ENCODE results near the gene C12orf76.

C12orf76 gene

DNA sequence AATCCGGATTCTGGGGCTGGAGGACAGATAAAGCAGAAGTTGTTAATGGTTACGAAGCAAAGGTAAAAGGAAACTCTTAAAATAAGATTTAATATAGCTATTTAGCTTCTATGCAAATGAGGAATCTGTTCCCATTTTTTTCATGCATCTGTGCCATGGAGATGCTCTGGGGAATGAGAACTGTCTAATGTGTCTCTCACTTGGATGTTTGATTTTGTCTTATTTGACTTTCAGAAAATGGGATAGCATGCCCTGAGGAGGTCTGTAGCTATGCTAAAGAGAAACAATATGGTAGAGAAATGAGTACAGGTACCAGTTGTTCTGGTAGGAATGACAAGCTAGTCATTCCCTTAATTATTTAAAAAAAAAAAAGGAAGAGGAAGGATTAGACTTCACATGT is 24.3 kb downstream of the C12orf76 start:
- Histone ChIP-seq H3K18ac (ENCODE audit: low read length) (no peak overlapping the region), H3K4ac (ENCODE audit: low read depth, low read length) (no peak overlapping the region), H3K27ac (ENCODE audit: low read depth, low read length) (no peak overlapping the region), H3K9ac (ENCODE audit: low read length) (no peak overlapping the region), H3K56ac (ENCODE audit: low read length) (no peak overlapping the region), H2BK5ac (ENCODE audit: low read length) (no peak overlapping the region), H3K36me3 (ENCODE audit: control insufficient read depth, insufficient read depth, low read length) (peaks cover 1% of the 10 kb centered on the region), H2BK120ac (ENCODE audit: low read depth, low read length) (no peak overlapping the region), H3K23ac (ENCODE audit: low read length) (no peak overlapping the region), H3K4me2 (ENCODE audit: low read length) (no peak overlapping the region), H3K79me1 (ENCODE audit: low read length) (no peaks in the 10 kb centered on the region), H3K27me3 (ENCODE audit: insufficient read depth, low read length, poor library complexity) (no peaks in the 10 kb centered on the region), H3K4me1 (ENCODE audit: control insufficient read depth, low read depth, low read length) (no peaks in the 10 kb centered on the region), H2AK5ac (ENCODE audit: low read length) (no peak overlapping the region), H3K79me2 (ENCODE audit: control insufficient read depth, insufficient read depth, low read length) (no peaks in the 10 kb centered on the region), H4K5ac (ENCODE audit: low read length) (no peak overlapping the region), H2BK15ac (replicated peaks; ENCODE audit: low read depth) (no peak overlapping the region), H4K8ac (ENCODE audit: low read depth, low read length) (no peak overlapping the region), H3K4me3 (ENCODE audit: low read length) (no peak overlapping the region)
- no CpG with 5 or more reads among the region's 2 CpGs for WGBS (ENCODE audit: extremely low coverage, insufficient coverage, low lambda C conversion rate)
- DNase-seq: no peak

DNA sequence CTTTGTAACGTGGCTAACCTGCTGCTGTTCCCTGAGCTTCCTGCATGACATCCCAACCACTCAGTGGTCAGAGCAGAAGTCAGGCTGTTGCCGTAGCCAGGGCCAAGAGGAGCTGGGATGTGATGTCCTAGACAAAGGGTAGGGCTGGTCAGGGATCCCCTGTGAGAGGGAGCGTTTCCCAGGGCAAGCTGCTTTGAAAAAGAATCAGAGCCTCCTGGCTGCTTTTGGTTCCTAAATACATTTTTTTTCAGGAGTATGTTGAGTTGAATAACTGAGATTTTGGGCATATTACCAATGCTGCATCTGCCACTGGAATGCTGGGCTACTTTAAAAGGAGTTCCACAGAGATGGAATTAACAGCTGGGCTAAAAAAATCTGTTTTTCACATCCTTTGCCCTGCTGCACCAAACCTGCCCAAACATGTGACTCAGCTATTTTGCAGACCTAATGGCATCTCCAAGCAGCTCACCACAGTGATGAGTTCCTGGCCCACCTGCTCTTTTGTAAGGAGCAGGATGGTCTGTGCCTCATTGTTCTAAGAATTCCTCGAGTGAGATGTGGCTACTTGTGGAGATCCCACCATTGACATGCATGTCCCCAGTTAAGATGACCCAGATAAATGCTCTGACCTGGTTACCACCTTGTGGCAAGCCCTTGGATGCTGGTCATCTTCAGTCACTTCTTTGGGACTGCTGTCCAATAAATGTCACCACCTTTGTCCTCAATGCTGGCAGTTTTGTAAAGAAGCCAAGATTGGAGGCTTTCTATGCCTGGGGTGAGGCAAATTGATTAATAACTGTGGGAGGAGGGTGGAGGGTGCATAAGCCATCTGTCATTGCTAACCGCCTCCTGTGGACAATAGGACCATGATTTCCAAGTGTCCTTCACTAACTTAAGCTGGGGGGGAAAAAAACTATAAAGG is 25.0 kb downstream of the C12orf76 start:
- Histone ChIP-seq H2BK5ac (ENCODE audit: low read length) (no peak overlapping the region), H2BK15ac (replicated peaks; ENCODE audit: low read depth) (no peak overlapping the region), H3K79me2 (ENCODE audit: control insufficient read depth, insufficient read depth, low read length) (no peaks in the 10 kb centered on the region), H3K4me2 (ENCODE audit: low read length) (no peak overlapping the region), H3K4me1 (ENCODE audit: control insufficient read depth, low read depth, low read length) (no peaks in the 10 kb centered on the region), H4K5ac (ENCODE audit: low read length) (no peak overlapping the region), H3K18ac (ENCODE audit: low read length) (no peak overlapping the region), H3K4me3 (ENCODE audit: low read length) (no peak overlapping the region), H3K9ac (ENCODE audit: low read length) (no peak overlapping the region), H2AK5ac (ENCODE audit: low read length) (no peak overlapping the region), H3K27me3 (ENCODE audit: insufficient read depth, low read length, poor library complexity) (no peaks in the 10 kb centered on the region), H3K56ac (ENCODE audit: low read length) (no peak overlapping the region), H3K27ac (ENCODE audit: low read depth, low read length) (no peak overlapping the region), H2BK120ac (ENCODE audit: low read depth, low read length) (no peak overlapping the region), H4K8ac (ENCODE audit: low read depth, low read length) (no peak overlapping the region), H3K4ac (ENCODE audit: low read depth, low read length) (no peak overlapping the region), H3K79me1 (ENCODE audit: low read length) (no peaks in the 10 kb centered on the region), H3K36me3 (ENCODE audit: control insufficient read depth, insufficient read depth, low read length) (peaks cover 1% of the 10 kb centered on the region), H3K23ac (ENCODE audit: low read length) (no peak overlapping the region)
- no peak for DNase-seq
- no CpG with 5 or more reads among the region's 5 CpGs for WGBS (ENCODE audit: extremely low coverage, insufficient coverage, low lambda C conversion rate)

GRCh38 chr12:110020956-110021355 is 27.4 kb downstream of the C12orf76 start:
- H2BK5ac ChIP-seq (ENCODE audit: low read length): no peak overlapping the region
- no peaks in the 10 kb centered on the region for H3K4me1 ChIP-seq (ENCODE audit: control insufficient read depth, low read depth, low read length)
- no peak overlapping the region for H3K4me2 ChIP-seq (ENCODE audit: low read length)
- no peaks in the 10 kb centered on the region for H3K79me1 ChIP-seq (ENCODE audit: low read length)
- H3K23ac ChIP-seq (ENCODE audit: low read length): no peak overlapping the region
- no peaks in the 10 kb centered on the region for H3K27me3 ChIP-seq (ENCODE audit: insufficient read depth, low read length, poor library complexity)
- no CpG with 5 or more reads among the region's 4 CpGs for WGBS (ENCODE audit: extremely low coverage, insufficient coverage, low lambda C conversion rate)
- no peak overlapping the region for H4K8ac ChIP-seq (ENCODE audit: low read depth, low read length)
- no peaks in the 10 kb centered on the region for H3K79me2 ChIP-seq (ENCODE audit: control insufficient read depth, insufficient read depth, low read length)
- H3K4ac ChIP-seq (ENCODE audit: low read depth, low read length): no peak overlapping the region
- no peak overlapping the region for H3K4me3 ChIP-seq (ENCODE audit: low read length)
- no peak overlapping the region for H2AK5ac ChIP-seq (ENCODE audit: low read length)
- no peak overlapping the region for H3K9ac ChIP-seq (ENCODE audit: low read length)
- DNase-seq: no peak
- H4K5ac ChIP-seq (ENCODE audit: low read length): no peak overlapping the region
- H3K27ac ChIP-seq (ENCODE audit: low read depth, low read length): no peak overlapping the region
- H2BK120ac ChIP-seq (ENCODE audit: low read depth, low read length): no peak overlapping the region
- peaks cover 1% of the 10 kb centered on the region for H3K36me3 ChIP-seq (ENCODE audit: control insufficient read depth, insufficient read depth, low read length)
- no peak overlapping the region for H3K56ac ChIP-seq (ENCODE audit: low read length)
- no peak overlapping the region for H2BK15ac ChIP-seq (replicated peaks; ENCODE audit: low read depth)
- H3K18ac ChIP-seq (ENCODE audit: low read length): no peak overlapping the region

GRCh38 chr12:110015132-110015531 is 33.2 kb downstream of the C12orf76 start:
- H3K4me3 ChIP-seq (ENCODE audit: low read length): no peak overlapping the region
- no peak overlapping the region for H3K9ac ChIP-seq (ENCODE audit: low read length)
- H3K4ac ChIP-seq (ENCODE audit: low read depth, low read length): no peak overlapping the region
- no peak overlapping the region for H4K5ac ChIP-seq (ENCODE audit: low read length)
- no peak overlapping the region for H3K56ac ChIP-seq (ENCODE audit: low read length)
- H3K79me2 ChIP-seq (ENCODE audit: control insufficient read depth, insufficient read depth, low read length): no peaks in the 10 kb centered on the region
- no peak overlapping the region for H2AK5ac ChIP-seq (ENCODE audit: low read length)
- peaks cover 2% of the 10 kb centered on the region for H3K79me1 ChIP-seq (ENCODE audit: low read length)
- H4K8ac ChIP-seq (ENCODE audit: low read depth, low read length): no peak overlapping the region
- H3K4me1 ChIP-seq (ENCODE audit: control insufficient read depth, low read depth, low read length): no peaks in the 10 kb centered on the region
- no CpG with 5 or more reads among the region's 2 CpGs for WGBS (ENCODE audit: extremely low coverage, insufficient coverage, low lambda C conversion rate)
- no peak overlapping the region for H3K23ac ChIP-seq (ENCODE audit: low read length)
- no peaks in the 10 kb centered on the region for H3K36me3 ChIP-seq (ENCODE audit: control insufficient read depth, insufficient read depth, low read length)
- no peak overlapping the region for H2BK120ac ChIP-seq (ENCODE audit: low read depth, low read length)
- no peaks in the 10 kb centered on the region for H3K27me3 ChIP-seq (ENCODE audit: insufficient read depth, low read length, poor library complexity)
- H2BK15ac ChIP-seq (replicated peaks; ENCODE audit: low read depth): no peak overlapping the region
- no peak overlapping the region for H3K27ac ChIP-seq (ENCODE audit: low read depth, low read length)
- no peak overlapping the region for H2BK5ac ChIP-seq (ENCODE audit: low read length)
- no peak overlapping the region for H3K18ac ChIP-seq (ENCODE audit: low read length)
- no peak for DNase-seq
- H3K4me2 ChIP-seq (ENCODE audit: low read length): no peak overlapping the region

DNA sequence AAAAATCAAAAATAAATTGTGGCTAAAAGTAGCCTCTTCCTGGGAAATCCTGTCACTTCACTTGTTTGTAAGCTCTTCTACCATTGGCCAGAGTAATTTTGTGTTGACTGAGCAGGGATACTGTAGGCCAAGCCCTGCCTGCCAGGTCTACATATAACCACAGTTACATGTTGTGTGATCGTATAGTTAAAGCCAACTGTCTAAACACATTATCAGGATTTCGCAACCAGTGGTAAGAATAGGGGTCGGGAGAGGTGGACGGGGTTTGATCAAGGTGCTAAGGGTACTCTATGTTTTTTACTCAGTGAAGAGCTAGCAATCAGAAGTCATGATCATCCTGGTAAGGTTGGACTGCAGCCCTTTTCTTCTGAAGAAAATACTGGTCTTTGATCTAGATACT is 35.7 kb downstream of the C12orf76 start:
- H2BK15ac ChIP-seq (replicated peaks; ENCODE audit: low read depth): no peak overlapping the region
- H2BK120ac ChIP-seq (ENCODE audit: low read depth, low read length): no peak overlapping the region
- no peak overlapping the region for H3K23ac ChIP-seq (ENCODE audit: low read length)
- no peak overlapping the region for H3K4ac ChIP-seq (ENCODE audit: low read depth, low read length)
- no peak overlapping the region for H2BK5ac ChIP-seq (ENCODE audit: low read length)
- H3K9ac ChIP-seq (ENCODE audit: low read length): no peak overlapping the region
- no peak overlapping the region for H3K56ac ChIP-seq (ENCODE audit: low read length)
- H3K79me1 ChIP-seq (ENCODE audit: low read length): peaks cover 2% of the 10 kb centered on the region
- H3K4me2 ChIP-seq (ENCODE audit: low read length): no peak overlapping the region
- WGBS (ENCODE audit: extremely low coverage, insufficient coverage, low lambda C conversion rate): no CpG with 5 or more reads among the region's 4 CpGs
- H3K79me2 ChIP-seq (ENCODE audit: control insufficient read depth, insufficient read depth, low read length): no peaks in the 10 kb centered on the region
- no peak overlapping the region for H3K18ac ChIP-seq (ENCODE audit: low read length)
- no peaks in the 10 kb centered on the region for H3K36me3 ChIP-seq (ENCODE audit: control insufficient read depth, insufficient read depth, low read length)
- no peak overlapping the region for H3K4me3 ChIP-seq (ENCODE audit: low read length)
- no peaks in the 10 kb centered on the region for H3K27me3 ChIP-seq (ENCODE audit: insufficient read depth, low read length, poor library complexity)
- H4K8ac ChIP-seq (ENCODE audit: low read depth, low read length): no peak overlapping the region
- no peak overlapping the region for H4K5ac ChIP-seq (ENCODE audit: low read length)
- no peaks in the 10 kb centered on the region for H3K4me1 ChIP-seq (ENCODE audit: control insufficient read depth, low read depth, low read length)
- no peak overlapping the region for H3K27ac ChIP-seq (ENCODE audit: low read depth, low read length)
- H2AK5ac ChIP-seq (ENCODE audit: low read length): no peak overlapping the region
- no peak for DNase-seq

DNA sequence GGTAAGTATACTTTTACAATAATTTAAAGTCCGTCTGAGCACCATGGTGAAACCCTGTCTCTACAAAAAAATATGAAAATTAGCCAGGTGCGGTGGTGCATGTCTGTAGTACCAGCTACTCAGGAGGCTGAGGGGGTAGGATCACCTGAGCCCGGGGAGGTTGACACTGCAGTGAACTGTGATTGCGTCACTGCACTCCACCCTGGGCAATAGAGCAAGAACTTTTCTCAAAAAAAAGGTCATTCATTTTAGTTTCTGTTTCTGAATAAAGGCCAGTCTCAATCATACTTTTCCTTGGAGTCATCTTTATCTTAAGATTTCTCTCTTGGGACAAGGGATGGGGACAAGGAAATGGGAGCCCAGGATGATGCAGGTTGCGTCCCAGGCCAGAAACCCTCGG is 36.2 kb downstream of the C12orf76 start:
- no peak overlapping the region for H3K4ac ChIP-seq (ENCODE audit: low read depth, low read length)

More for the DNA sequence above, 36.2 kb downstream of the C12orf76 start:
- no peaks in the 10 kb centered on the region for H3K79me2 ChIP-seq (ENCODE audit: control insufficient read depth, insufficient read depth, low read length)
- no peak overlapping the region for H4K5ac ChIP-seq (ENCODE audit: low read length)
- H3K9ac ChIP-seq (ENCODE audit: low read length): no peak overlapping the region
- no peaks in the 10 kb centered on the region for H3K27me3 ChIP-seq (ENCODE audit: insufficient read depth, low read length, poor library complexity)
- H3K4me3 ChIP-seq (ENCODE audit: low read length): no peak overlapping the region
- no peak for DNase-seq
- H3K4me2 ChIP-seq (ENCODE audit: low read length): no peak overlapping the region
- H2AK5ac ChIP-seq (ENCODE audit: low read length): no peak overlapping the region
- no peaks in the 10 kb centered on the region for H3K36me3 ChIP-seq (ENCODE audit: control insufficient read depth, insufficient read depth, low read length)
- no peak overlapping the region for H2BK15ac ChIP-seq (replicated peaks; ENCODE audit: low read depth)
- no peak overlapping the region for H3K23ac ChIP-seq (ENCODE audit: low read length)
- H3K4me1 ChIP-seq (ENCODE audit: control insufficient read depth, low read depth, low read length): no peaks in the 10 kb centered on the region
- H2BK5ac ChIP-seq (ENCODE audit: low read length): no peak overlapping the region
- no peak overlapping the region for H3K27ac ChIP-seq (ENCODE audit: low read depth, low read length)
- H4K8ac ChIP-seq (ENCODE audit: low read depth, low read length): no peak overlapping the region
- H3K18ac ChIP-seq (ENCODE audit: low read length): no peak overlapping the region
- no CpG with 5 or more reads among the region's 6 CpGs for WGBS (ENCODE audit: extremely low coverage, insufficient coverage, low lambda C conversion rate)
- H2BK120ac ChIP-seq (ENCODE audit: low read depth, low read length): no peak overlapping the region
- H3K79me1 ChIP-seq (ENCODE audit: low read length): peaks cover 2% of the 10 kb centered on the region
- no peak overlapping the region for H3K56ac ChIP-seq (ENCODE audit: low read length)

Data from mesendoderm (in vitro differentiated cells).